Measurements from ENCODE around the gene BSND. TPM values are rescaled to one million over a fixed set of nuclear protein-coding genes. Genes with fewer than 3 reads are reported as not detected.

BSND gene
- total RNA-seq, 1 experiment from 2014 or later = 0.42 TPM

GRCh38 chr1:55043726-55044125 is 45.0 kb downstream of the BSND start (continued):
- TF ChIP-seq ZNF425 (CRISPR knock-in tag; conservative IDR thresholded peaks at IDR 0.05) (no peak), SMAD3 (CRISPR knock-in tag; IDR thresholded peaks at IDR 0.05; ENCODE audit: borderline replicate concordance) (no peak), FOXK1 (CRISPR knock-in tag; IDR thresholded peaks at IDR 0.05) (no peak)

- Mint-ChIP-seq H3K4me1 (peaks cover 33% of the 10 kb centered on the region), H3K36me3 (peaks cover 23% of the 10 kb centered on the region), H3K9me3 (no peaks in the 10 kb centered on the region), H3K27ac (no peak overlapping the region), H3K27me3 (ENCODE audit: low read depth) (peaks cover 18% of the 10 kb centered on the region), H3K4me3 (no peak overlapping the region)
- TF ChIP-seq ATF3 (CRISPR knock-in tag; conservative IDR thresholded peaks at IDR 0.05) = no peak
- no peak for TF ChIP-seq ARID4B (CRISPR knock-in tag; IDR thresholded peaks at IDR 0.05; ENCODE audit: borderline replicate concordance)
- no peak for TF ChIP-seq ZNF281 (CRISPR knock-in tag; IDR thresholded peaks at IDR 0.05)
- TF ChIP-seq SP1 (CRISPR knock-in tag; conservative IDR thresholded peaks at IDR 0.05) = no peak
- no peak for TF ChIP-seq HMGXB4 (CRISPR knock-in tag; IDR thresholded peaks at IDR 0.05)
- no peak for TF ChIP-seq ELF4 (CRISPR knock-in tag; IDR thresholded peaks at IDR 0.05; ENCODE audit: low read depth)
- no peak for TF ChIP-seq ZNF138 (CRISPR knock-in tag; conservative IDR thresholded peaks at IDR 0.05)
- TF ChIP-seq TEAD1 (CRISPR knock-in tag; IDR thresholded peaks at IDR 0.05) = no peak
- no peak for TF ChIP-seq AFF4 (CRISPR knock-in tag; IDR thresholded peaks at IDR 0.05; ENCODE audit: borderline replicate concordance)
- TF ChIP-seq FOXK1 (CRISPR knock-in tag; IDR thresholded peaks at IDR 0.05) = no peak
- no peak for TF ChIP-seq NR2C2 (CRISPR knock-in tag; IDR thresholded peaks at IDR 0.05)
- TF ChIP-seq MYBL2 (CRISPR knock-in tag; IDR thresholded peaks at IDR 0.05) = no peak
- no peak for TF ChIP-seq MLX (CRISPR knock-in tag; IDR thresholded peaks at IDR 0.05)
- no peak for TF ChIP-seq IRF2 (CRISPR knock-in tag; IDR thresholded peaks at IDR 0.05; ENCODE audit: borderline replicate concordance, low read depth)
- DNase-seq (ENCODE audit: low spot score) = no peak
- POLR2A ChIA-PET = no interaction called here
- no peak for ATAC-seq
- CTCF ChIA-PET = interaction anchor here (0.9 to 8.7 kb wide), 3 partner anchors 23 to 100 kb away, joined by 3 to 64 read pairs (median 17); no protein-coding TSS in a partner anchor
These were observed 46.1 kb downstream of the BSND start for GRCh38 chr1:55044617-55045397.
